Neural cell (in vitro differentiated cells): ENCODE measurements around the gene CCM2L.

ENCODE experiments used
- EZH2 ChIP-seq: fragments of 200-600, 300-800 bp; shearing (Covaris generic), sonication (generic); IDR thresholded peaks from 2 replicates; pipeline ENCODE4 v1.6.1; 2014; ENCODE audit warnings: antibody characterized with exemption, low read length, borderline replicate concordance, mild to moderate bottlenecking; ENCODE audit not compliant: insufficient read depth, poor library complexity, severe bottlenecking
- POLR2AphosphoS5 ChIP-seq: IDR thresholded peaks from 2 replicates; pipeline ENCODE4 v1.6.1; 2012
- RAD21 ChIP-seq: fragments of 450-650 bp; conservative IDR thresholded peaks from 2 replicates; pipeline ENCODE4 v1.6.1; 2014; ENCODE audit warnings: antibody characterized with exemption, mild to moderate bottlenecking, moderate library complexity
- REST ChIP-seq: IDR thresholded peaks from 2 replicates; pipeline ENCODE4 v1.6.1; 2012; ENCODE audit warnings: borderline replicate concordance
- TF ChIP-seq, protein P1 (sequence below): fragments of 450-650 bp; IDR thresholded peaks from 2 replicates; pipeline ENCODE4 v1.5.1; 2014; ENCODE audit warnings: antibody characterized with exemption, mild to moderate bottlenecking, moderate library complexity; ENCODE audit not compliant: poor library complexity, severe bottlenecking

- TF ChIP-seq, protein P1, sequence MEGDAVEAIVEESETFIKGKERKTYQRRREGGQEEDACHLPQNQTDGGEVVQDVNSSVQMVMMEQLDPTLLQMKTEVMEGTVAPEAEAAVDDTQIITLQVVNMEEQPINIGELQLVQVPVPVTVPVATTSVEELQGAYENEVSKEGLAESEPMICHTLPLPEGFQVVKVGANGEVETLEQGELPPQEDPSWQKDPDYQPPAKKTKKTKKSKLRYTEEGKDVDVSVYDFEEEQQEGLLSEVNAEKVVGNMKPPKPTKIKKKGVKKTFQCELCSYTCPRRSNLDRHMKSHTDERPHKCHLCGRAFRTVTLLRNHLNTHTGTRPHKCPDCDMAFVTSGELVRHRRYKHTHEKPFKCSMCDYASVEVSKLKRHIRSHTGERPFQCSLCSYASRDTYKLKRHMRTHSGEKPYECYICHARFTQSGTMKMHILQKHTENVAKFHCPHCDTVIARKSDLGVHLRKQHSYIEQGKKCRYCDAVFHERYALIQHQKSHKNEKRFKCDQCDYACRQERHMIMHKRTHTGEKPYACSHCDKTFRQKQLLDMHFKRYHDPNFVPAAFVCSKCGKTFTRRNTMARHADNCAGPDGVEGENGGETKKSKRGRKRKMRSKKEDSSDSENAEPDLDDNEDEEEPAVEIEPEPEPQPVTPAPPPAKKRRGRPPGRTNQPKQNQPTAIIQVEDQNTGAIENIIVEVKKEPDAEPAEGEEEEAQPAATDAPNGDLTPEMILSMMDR = no peak
- no peak for TF ChIP-seq REST
- no peak for TF ChIP-seq EZH2
- no peak for TF ChIP-seq POLR2AphosphoS5
- no peak for TF ChIP-seq RAD21
Observed at GRCh38 chr20:32052778-32053362, 42.6 kb downstream of the CCM2L start.
